ENCODE measurements around the gene DERA.

- TF ChIP-seq CTCF (conservative IDR thresholded peaks at IDR 0.05 in 1 of 2, IDR thresholded peaks at IDR 0.05 in 1 of 2; ENCODE audit: low read depth in 1 of 2, low read length in 2 of 2) (no peak), EZH2 (IDR thresholded peaks at IDR 0.05; ENCODE audit: low read length, missing control alignments) (no peak)
Measured at GRCh38 chr12:16070113-16070512, 159.0 kb downstream of the DERA start.

Data from fibroblast of lung (primary cell).